ENCODE results near the gene EIF4H. TPM values are rescaled to one million over a fixed set of nuclear protein-coding genes. Genes with fewer than 3 reads are reported as not detected.

EIF4H gene
- total RNA-seq (2022), result 370 TPM in 2 replicates
- percentile 98 among the genes with signal in this experiment for Bru-seq, nascent RNA
- percentile 98 among the genes with signal in this experiment for BruChase-seq, experiment 1, labeled RNA remaining after a 2-hour chase
- BruChase-seq, experiment 2, labeled RNA remaining after a 6-hour chase, result percentile 99 among the genes with signal in this experiment
- long read RNA-seq, transcript EIF4H-202 (6 exons, 2,503 nt), result major isoform, 610 of 784 reads
- long read RNA-seq, transcript EIF4H-201 (7 exons, 2,679 nt), result minor isoform, 65 of 784 reads
- long read RNA-seq, partial matches to known transcripts, result 98 of 784 reads
- long read RNA-seq, other reads (novel, unspliced or antisense), result 10 of 784 reads

GRCh38 chr7:74173866-74174605 lies at the start of gene EIF4H:
Gene EIF4H, plus strand, starts transcription at chr7:74174356. Its CDS starts 28 bp downstream, at chr7:74174384.
- Mint-ChIP-seq H3K27me3 (ENCODE audit: insufficient read depth, unreplicated experiment) (no peaks in the 10 kb centered on the region), H3K4me1 (ENCODE audit: low read depth, unreplicated experiment) (peaks cover 17% of the 10 kb centered on the region)
- peak; percentile 93 to 97 for DNase-seq

GRCh38 chr7:74126220-74126880 lies 47.8 kb upstream of the EIF4H start:
- no peak overlapping the region for H3K4me3 ChIP-seq (ENCODE audit: low read depth, low read length)
- H3K4me1 ChIP-seq, result no peaks in the 10 kb centered on the region
- ChIA-PET CTCF (no interaction called here), POLR2A (no interaction called here)
- no peaks in the 10 kb centered on the region for H3K4me1 Mint-ChIP-seq (ENCODE audit: low read depth, unreplicated experiment)
- H3K9me3 Mint-ChIP-seq (ENCODE audit: unreplicated experiment), result no peaks in the 10 kb centered on the region
- no peaks in the 10 kb centered on the region for H3K36me3 Mint-ChIP-seq (ENCODE audit: insufficient read depth, unreplicated experiment)
- DNase-seq, result no peak
- H3K4me3 Mint-ChIP-seq (ENCODE audit: unreplicated experiment), result no peak overlapping the region
- H3K36me3 ChIP-seq (ENCODE audit: control insufficient read depth, insufficient read depth, low read length), result no peaks in the 10 kb centered on the region
- intact Hi-C loops (cut with micrococcal nuclease; ENCODE audit: unreplicated experiment), result no loop called here
- no peak for TF ChIP-seq CTCF (IDR thresholded peaks at IDR 0.05; ENCODE audit: insufficient read depth in 1 of 2, low read depth in 1 of 2, low read length in 1 of 2, severe bottlenecking in 1 of 2, unreplicated experiment in 1 of 2)
- no peak overlapping the region for H3K27ac Mint-ChIP-seq (ENCODE audit: unreplicated experiment)
- no peaks in the 10 kb centered on the region for H3K9me3 ChIP-seq
- BruUV-seq (replicated peaks), result no TSS peak
- H3K27me3 Mint-ChIP-seq (ENCODE audit: insufficient read depth, unreplicated experiment), result no peaks in the 10 kb centered on the region
- H3K27me3 ChIP-seq (replicated peaks; ENCODE audit: control insufficient read depth, insufficient read depth, low read length), result no peaks in the 10 kb centered on the region

More at GRCh38 chr7:74173866-74174605, at the start of gene EIF4H:
- H3K27me3 ChIP-seq (replicated peaks; ENCODE audit: control insufficient read depth, insufficient read depth, low read length), result no peaks in the 10 kb centered on the region
- ChIA-PET CTCF (interaction anchor here (1.1 to 2.9 kb wide), 3 partner anchors 10 to 147 kb away, joined by 3 to 10 read pairs (median 8); no protein-coding TSS in a partner anchor), POLR2A (interaction anchor here (1.2 kb wide), 1 partner anchor 90 kb away, joined by 19 read pairs; the partner anchor contains the start of gene LIMK1)
- H3K4me1 ChIP-seq, result peaks cover 13% of the 10 kb centered on the region; the same call in 1 of the 2 replicates
- intact Hi-C loops (cut with micrococcal nuclease; ENCODE audit: unreplicated experiment), result loop anchor here (2.0 to 5.0 kb wide), 2 partner anchors 29 to 92 kb away; partner anchors contain the start of gene LIMK1
- Mint-ChIP-seq H3K4me3 (ENCODE audit: unreplicated experiment) (peak within 1 kb of the TSS; percentile 94), H3K9me3 (ENCODE audit: unreplicated experiment) (no peaks in the 10 kb centered on the region), H3K36me3 (ENCODE audit: insufficient read depth, unreplicated experiment) (peaks cover 53% of the 10 kb centered on the region), H3K27ac (ENCODE audit: unreplicated experiment) (peak within 1 kb of the TSS; percentile 90)
- H3K4me3 ChIP-seq (ENCODE audit: low read depth, low read length), result peak within 1 kb of the TSS; percentile 99
- H3K9me3 ChIP-seq, result no peaks in the 10 kb centered on the region
- no peak for TF ChIP-seq CTCF (IDR thresholded peaks at IDR 0.05; ENCODE audit: insufficient read depth in 1 of 2, low read depth in 1 of 2, low read length in 1 of 2, severe bottlenecking in 1 of 2, unreplicated experiment in 1 of 2)
- no peaks in the 10 kb centered on the region; the same call in 1 of the 2 replicates for H3K36me3 ChIP-seq (ENCODE audit: control insufficient read depth, insufficient read depth, low read length)
- BruUV-seq (replicated peaks), result no TSS peak

GRCh38 chr7:74129887-74130286 lies 44.3 kb upstream of the EIF4H start:
- no peak overlapping the region for H3K27ac Mint-ChIP-seq (ENCODE audit: unreplicated experiment)
- Histone ChIP-seq H3K4me1 (peaks cover 5% of the 10 kb centered on the region; the same call in 1 of the 2 replicates), H3K36me3 (ENCODE audit: control insufficient read depth, insufficient read depth, low read length) (no peaks in the 10 kb centered on the region), H3K27me3 (replicated peaks; ENCODE audit: control insufficient read depth, insufficient read depth, low read length) (no peaks in the 10 kb centered on the region), H3K4me3 (ENCODE audit: low read depth, low read length) (no peak overlapping the region), H3K9me3 (no peaks in the 10 kb centered on the region)
- H3K4me3 Mint-ChIP-seq (ENCODE audit: unreplicated experiment), result no peak overlapping the region
- ChIA-PET CTCF (no interaction called here), POLR2A (no interaction called here)
- no peak for TF ChIP-seq CTCF (IDR thresholded peaks at IDR 0.05; ENCODE audit: insufficient read depth in 1 of 2, low read depth in 1 of 2, low read length in 1 of 2, severe bottlenecking in 1 of 2, unreplicated experiment in 1 of 2)
- H3K4me1 Mint-ChIP-seq (ENCODE audit: low read depth, unreplicated experiment), result no peaks in the 10 kb centered on the region
- H3K27me3 Mint-ChIP-seq (ENCODE audit: insufficient read depth, unreplicated experiment), result no peaks in the 10 kb centered on the region
- no peaks in the 10 kb centered on the region for H3K36me3 Mint-ChIP-seq (ENCODE audit: insufficient read depth, unreplicated experiment)
- no TSS peak for BruUV-seq (replicated peaks)
- DNase-seq, result no peak
- H3K9me3 Mint-ChIP-seq (ENCODE audit: unreplicated experiment), result no peaks in the 10 kb centered on the region
- intact Hi-C loops (cut with micrococcal nuclease; ENCODE audit: unreplicated experiment), result no loop called here

Data from Caco-2 (cell line).